Sigmoid colon (tissue), 7 donors: ENCODE results near the gene SSB. TPM values are rescaled to one million over a fixed set of nuclear protein-coding genes. Genes with fewer than 3 reads are reported as not detected.
"Not testable (repeated sequence)": the region's sequence is repeated elsewhere in the genome, so short reads cannot be mapped to it uniquely, and the experiment has no call there.

Source experiments
- DNase-seq: peaks from one replicate; pipeline ENCODE4 v3.0.0-alpha.2; 2019
- H3K27ac ChIP-seq, 4 donors: fragments of 200-600 bp; sonication (generic); one replicate each; pipeline ENCODE4 v1.5.1; 2016 to 2019; ENCODE audit warnings: mild to moderate bottlenecking in 1 of 4
- H3K27me3 ChIP-seq, 3 donors: fragments of 200-600 bp; sonication (generic); one replicate each; pipeline ENCODE4 v1.5.1; 2019; ENCODE audit warnings: mild to moderate bottlenecking in 1 of 3
- H3K36me3 ChIP-seq, 4 donors: fragments of 200-600 bp; sonication (generic); one replicate each; pipeline ENCODE4 v1.5.1; 2016 to 2019
- H3K4me1 ChIP-seq, 4 donors: fragments of 200-600 bp; sonication (generic); one replicate each; pipeline ENCODE4 v1.5.1; 2017 to 2019
- H3K4me3 ChIP-seq, 4 donors: fragments of 200-600 bp; sonication (generic); one replicate each; pipeline ENCODE4 v1.5.1; 2017 to 2019; ENCODE audit warnings: mild to moderate bottlenecking in 2 of 4, moderate library complexity in 1 of 4
- H3K9me3 ChIP-seq, 4 donors: fragments of 200-600 bp in 3 of 4; sonication (generic) in 3 of 4; one replicate each; pipeline versions ENCODE4 v1.5.1 to v1.6.1; 2013 to 2019
- CTCF ChIP-seq, 4 experiments: fragments of 450-650 bp in 3 of 4; fragments of 200-600 bp in 1 of 4; IDR thresholded peaks; one replicate each; pipeline ENCODE4 v1.5.1; 2016 to 2019; ENCODE audit warnings: antibody characterized with exemption in 4 of 4, mild to moderate bottlenecking in 3 of 4, moderate library complexity in 2 of 4
- EP300 ChIP-seq, 4 donors: sonication (generic); formaldehyde crosslinking; IDR thresholded peaks; one replicate each; pipeline ENCODE4 v1.6.1; 2017; ENCODE audit warnings: antibody characterized with exemption in 4 of 4
- POLR2A ChIP-seq, 2 donors: fragments of 450-650 bp; IDR thresholded peaks; one replicate each; pipeline ENCODE4 v1.6.1; 2016; ENCODE audit warnings: antibody characterized with exemption in 2 of 2, mild to moderate bottlenecking in 2 of 2, moderate library complexity in 2 of 2
- POLR2AphosphoS5 ChIP-seq, 4 donors: sonication (generic); formaldehyde crosslinking; IDR thresholded peaks; one replicate each; pipeline ENCODE4 v1.6.1; 2017; ENCODE audit warnings: antibody characterized with exemption in 4 of 4
- WGBS, 2 donors: extraction: QIAGEN DNeasy Blood & Tissue Kit; methylation state at CpG; one replicate each; pipeline ENCODE4 v1.1.7; 2013; 5-methylcytosine and 5-hydroxymethylcytosine counted together
- intact Hi-C: fragments of 100-400 bp; cut with DNase I; formaldehyde crosslinking; loops from one replicate; pipeline ENCODE4 v1.15.1; 2023
- polyA plus RNA-seq, 3 donors: library from polyadenylated mRNA; stranded (reverse); fragments of 200-250 nt; gene quantifications; one replicate each; pipeline ENCODE4 v1.2.3, GENCODE V29; 2013
- total RNA-seq, 4 donors: library from RNA; depleted of rRNA; stranded (reverse); fragments of >200 nt; gene quantifications; one replicate each; pipeline ENCODE4 v1.1.0, GENCODE V29; 2016
- donor health status: healthy with polysubstance abuse.
- donor health status: Bipolar disorder and iron deficiency.
- donor health status: healthy.

SSB gene
- total and polyA plus RNA-seq, 7 donors, result 55.0 to 126 (median 71.7) TPM

GRCh38 chr2:169818241-169818640 is 19.6 kb downstream of the SSB start:
- no peak overlapping the region for H3K4me3 ChIP-seq
- no peak for DNase-seq
- no peak for TF ChIP-seq POLR2A (IDR thresholded peaks at IDR 0.05)
- no peak for TF ChIP-seq EP300 (IDR thresholded peaks at IDR 0.05)
- no peak for TF ChIP-seq CTCF (IDR thresholded peaks at IDR 0.05)
- no peak for TF ChIP-seq POLR2AphosphoS5 (IDR thresholded peaks at IDR 0.05)
- no peaks in the 10 kb centered on the region for H3K9me3 ChIP-seq
- intact Hi-C loops, result no loop called here
- no peaks in the 10 kb centered on the region for H3K27me3 ChIP-seq
- no peak overlapping the region for H3K27ac ChIP-seq
- peaks cover 0 to 15% (median 7%) of the 10 kb centered on the region in 4 donors for H3K4me1 ChIP-seq
- H3K36me3 ChIP-seq, result peaks cover 3 to 76% (median 15%) of the 10 kb centered on the region in 4 donors

GRCh38 chr2:169819106-169819505 is 20.4 kb downstream of the SSB start:
- H3K36me3 ChIP-seq, result peaks cover 3 to 67% (median 14%) of the 10 kb centered on the region in 4 donors
- H3K4me3 ChIP-seq, result no peak overlapping the region
- TF ChIP-seq CTCF (IDR thresholded peaks at IDR 0.05) (no peak), POLR2A (IDR thresholded peaks at IDR 0.05) (no peak)
- H3K4me1 ChIP-seq, result peaks cover 0 to 23% (median 16%) of the 10 kb centered on the region in 4 donors
- no peak for DNase-seq
- H3K9me3 ChIP-seq, result no peaks in the 10 kb centered on the region
- 82 to 84% methylated on average over 1 of the region's 1 CpG for WGBS, 2 donors
- H3K27ac ChIP-seq, result no peak overlapping the region
- intact Hi-C loops, result no loop called here
- no peaks in the 10 kb centered on the region for H3K27me3 ChIP-seq

GRCh38 chr2:169820101-169820500 is 21.4 kb downstream of the SSB start:
- H3K9me3 ChIP-seq, H3K4me3 ChIP-seq, intact Hi-C loops, DNase-seq, H3K27me3 ChIP-seq, H3K27ac ChIP-seq: not testable (repeated sequence)
- WGBS, 2 donors, result 61 to 79% methylated on average over 7 of the region's 7 CpGs
- Histone ChIP-seq H3K36me3 (peaks cover 3 to 59% (median 10%) of the 10 kb centered on the region in 4 donors), H3K4me1 (peaks cover 0 to 27% (median 19%) of the 10 kb centered on the region in 4 donors)

GRCh38 chr2:169822036-169822435 is 23.4 kb downstream of the SSB start:
- peaks cover 3 to 42% (median 6%) of the 10 kb centered on the region in 4 donors for H3K36me3 ChIP-seq
- intact Hi-C loops, result no loop called here
- TF ChIP-seq POLR2A (IDR thresholded peaks at IDR 0.05) (no peak), EP300 (IDR thresholded peaks at IDR 0.05) (no peak), CTCF (IDR thresholded peaks at IDR 0.05) (no peak), POLR2AphosphoS5 (IDR thresholded peaks at IDR 0.05) (no peak)
- no peaks in the 10 kb centered on the region for H3K27me3 ChIP-seq
- no peak overlapping the region for H3K27ac ChIP-seq
- H3K4me3 ChIP-seq, result no peak overlapping the region
- H3K9me3 ChIP-seq, result no peaks in the 10 kb centered on the region
- WGBS, 2 donors, result 70 to 81% methylated on average over 3 of the region's 3 CpGs
- H3K4me1 ChIP-seq, result peaks cover 0 to 33% (median 20%) of the 10 kb centered on the region in 4 donors
- no peak for DNase-seq

- no peaks in the 10 kb centered on the region for H3K27me3 ChIP-seq
- H3K27ac ChIP-seq, result no peak overlapping the region
- TF ChIP-seq CTCF (IDR thresholded peaks at IDR 0.05), result no peak
- TF ChIP-seq EP300 (IDR thresholded peaks at IDR 0.05), result no peak
- TF ChIP-seq POLR2AphosphoS5 (IDR thresholded peaks at IDR 0.05), result no peak
- no peak for TF ChIP-seq POLR2A (IDR thresholded peaks at IDR 0.05)
- H3K4me3 ChIP-seq, result no peak overlapping the region
- no peaks in the 10 kb centered on the region for H3K9me3 ChIP-seq
- no peak for DNase-seq
- intact Hi-C loops, result no loop called here
- WGBS, 2 donors, result 90 to 94% methylated on average over 4 of the region's 4 CpGs
- H3K4me1 ChIP-seq, result peaks cover 0 to 35% (median 20%) of the 10 kb centered on the region in 4 donors
- H3K36me3 ChIP-seq, result peaks cover under 1 to 33% (median 6%) of the 10 kb centered on the region in 4 donors
These were observed 24.2 kb downstream of the SSB start for GRCh38 chr2:169822785-169823392.
